ENCODE data around the gene LMBRD1. TPM values are rescaled to one million over a fixed set of nuclear protein-coding genes. Genes with fewer than 3 reads are reported as not detected.

Gene LMBRD1
- total RNA-seq, 6 donors from 2014 or later = 24.5 to 104 (median 55.9) TPM

- no peak overlapping the region for H3K4me3 ChIP-seq
- DNase-seq = no peak
- H3K4me1 ChIP-seq = peaks cover 0 to 4% (median 2%) of the 10 kb centered on the region in 4 donors
- H3K9me3 ChIP-seq = no peaks in the 10 kb centered on the region
- no peaks in the 10 kb centered on the region for H3K27me3 ChIP-seq
- TF ChIP-seq EP300 (IDR thresholded peaks at IDR 0.05) (no peak), POLR2A (IDR thresholded peaks at IDR 0.05) (no peak), CTCF (IDR thresholded peaks at IDR 0.05) (no peak), POLR2AphosphoS5 (IDR thresholded peaks at IDR 0.05) (no peak)
- H3K27ac ChIP-seq = no peak overlapping the region
- ATAC-seq (ENCODE audit: low FRiP score in 2 of 2) = no peak
- H3K36me3 ChIP-seq = peaks cover 0 to 4% (median 0%) of the 10 kb centered on the region in 4 donors
These were observed 20.9 kb downstream of the LMBRD1 start for GRCh38 chr6:69775941-69776340.

- peaks cover 0 to 4% (median 0%) of the 10 kb centered on the region in 4 donors for H3K36me3 ChIP-seq
- no peaks in the 10 kb centered on the region for H3K9me3 ChIP-seq
- no peaks in the 10 kb centered on the region for H3K27me3 ChIP-seq
- DNase-seq (no peak), ATAC-seq (ENCODE audit: low FRiP score in 2 of 2) (no peak)
- no peak overlapping the region for H3K4me3 ChIP-seq
- peaks cover 0 to 4% (median 2%) of the 10 kb centered on the region in 4 donors for H3K4me1 ChIP-seq
- no peak for TF ChIP-seq CTCF (IDR thresholded peaks at IDR 0.05)
- TF ChIP-seq EP300 (IDR thresholded peaks at IDR 0.05) = no peak
- TF ChIP-seq POLR2AphosphoS5 (IDR thresholded peaks at IDR 0.05) = no peak
- TF ChIP-seq POLR2A (IDR thresholded peaks at IDR 0.05) = no peak
- H3K27ac ChIP-seq = no peak overlapping the region
- 96 to 97% methylated on average over 1 of the region's 1 CpG for WGBS, 2 donors
These were observed 21.3 kb downstream of the LMBRD1 start for GRCh38 chr6:69775585-69775849.

- Histone ChIP-seq H3K4me1 (peaks cover 0 to 4% (median 2%) of the 10 kb centered on the region in 4 donors), H3K9me3 (no peaks in the 10 kb centered on the region), H3K36me3 (peaks cover 0 to 4% (median 0%) of the 10 kb centered on the region in 4 donors), H3K4me3 (no peak overlapping the region), H3K27me3 (no peaks in the 10 kb centered on the region), H3K27ac (no peak overlapping the region)
- TF ChIP-seq POLR2A (IDR thresholded peaks at IDR 0.05) = no peak
- no peak for TF ChIP-seq EP300 (IDR thresholded peaks at IDR 0.05)
- TF ChIP-seq CTCF (IDR thresholded peaks at IDR 0.05) = no peak
- no peak for TF ChIP-seq POLR2AphosphoS5 (IDR thresholded peaks at IDR 0.05)
- 87 to 93% methylated on average over 4 of the region's 4 CpGs for WGBS, 2 donors
- ATAC-seq (ENCODE audit: low FRiP score in 2 of 2) (no peak), DNase-seq (no peak)
These were observed 21.8 kb downstream of the LMBRD1 start for GRCh38 chr6:69774740-69775584.

GRCh38 chr6:69771158-69771906 lies 25.5 kb downstream of the LMBRD1 start:
- H3K27me3 ChIP-seq = no peaks in the 10 kb centered on the region
- H3K27ac ChIP-seq = no peak overlapping the region
- peaks cover 0 to 4% (median 2%) of the 10 kb centered on the region in 4 donors for H3K4me1 ChIP-seq
- 89 to 94% methylated on average over 5 of the region's 5 CpGs for WGBS, 2 donors
- no peak for TF ChIP-seq CTCF (IDR thresholded peaks at IDR 0.05)
- no peak for TF ChIP-seq POLR2AphosphoS5 (IDR thresholded peaks at IDR 0.05)
- TF ChIP-seq EP300 (IDR thresholded peaks at IDR 0.05) = no peak
- no peak for TF ChIP-seq POLR2A (IDR thresholded peaks at IDR 0.05)
- DNase-seq (no peak), ATAC-seq (ENCODE audit: low FRiP score in 2 of 2) (no peak)
- no peak overlapping the region for H3K4me3 ChIP-seq
- H3K36me3 ChIP-seq = peaks cover 0 to 4% (median 0%) of the 10 kb centered on the region in 4 donors
- no peaks in the 10 kb centered on the region for H3K9me3 ChIP-seq
